OCI-LY7 (cell line): ENCODE measurements around the gene MAOA. TPM values are rescaled to one million over a fixed set of nuclear protein-coding genes. Genes with fewer than 3 reads are reported as not detected.

Experiments used
- BruUV-seq: library from RNA; stranded (reverse); fragments of 400-500 nt; replicated peaks from 2 replicates; lab custom pipeline; 2021; lab: Mats Ljungman, UMichigan
- CTCF ChIA-PET: fragments of 300-600 bp; sonication (Branson Sonifier 250); formaldehyde crosslinking; loops from one replicate; lab custom pipeline; 2022; ENCODE audit warnings: antibody characterized with exemption; ENCODE audit not compliant: unreplicated experiment; lab: Charles Lee
- POLR2A ChIA-PET: fragments of 300-600 bp; sonication (Branson Sonifier 250); formaldehyde crosslinking; loops from one replicate; lab custom pipeline; 2022; ENCODE audit warnings: antibody characterized with exemption; lab: Charles Lee
- DNase-seq: peaks from one replicate; pipeline ENCODE4 v3.0.0-alpha.2; 2015; ENCODE audit warnings: low spot score
- H2AFZ ChIP-seq: fragments of 200-600 bp; sonication (generic), shearing (Covaris generic); 2 replicates; pipeline ENCODE4 v1.6.1; 2014; ENCODE audit warnings: mild to moderate bottlenecking, antibody characterized with exemption, low read length, moderate library complexity
- H3K27ac ChIP-seq: fragments of 200-600 bp; sonication (generic); 2 replicates; pipeline ENCODE4 v1.5.1; 2014; ENCODE audit warnings: mixed run types, low read depth, mild to moderate bottlenecking, moderate library complexity, low read length, inconsistent platforms; ENCODE audit not compliant: poor library complexity, severe bottlenecking
- H3K36me3 ChIP-seq: fragments of 200-600 bp; sonication (generic); 2 replicates; pipeline ENCODE4 v1.6.1; 2014; ENCODE audit warnings: mild to moderate bottlenecking, antibody characterized with exemption, low read length, moderate library complexity, mixed read lengths; ENCODE audit not compliant: insufficient read depth
- H3K4me1 ChIP-seq: fragments of 200-600 bp; sonication (generic); 2 replicates; pipeline ENCODE4 v1.5.1; 2014; ENCODE audit warnings: mild to moderate bottlenecking, low read length; ENCODE audit not compliant: insufficient read depth, poor library complexity, severe bottlenecking
- H3K4me2 ChIP-seq: fragments of 200-600 bp; sonication (generic); 2 replicates; pipeline ENCODE4 v1.6.1; 2014; ENCODE audit warnings: mild to moderate bottlenecking, low read length
- H3K4me3 ChIP-seq: fragments of 200-600 bp; sonication (generic); 2 replicates; pipeline ENCODE4 v1.5.1; 2014; ENCODE audit warnings: mild to moderate bottlenecking, low read depth, low read length; ENCODE audit not compliant: poor library complexity, severe bottlenecking
- H3K79me2 ChIP-seq: fragments of 200-600 bp; sonication (generic); 2 replicates; pipeline ENCODE4 v1.6.1; 2016; ENCODE audit warnings: low read depth, mild to moderate bottlenecking, low read length, moderate library complexity, mixed read lengths; ENCODE audit not compliant: insufficient read depth
- H3K9me2 ChIP-seq: fragments of 200-600 bp; sonication (generic); 2 replicates; pipeline ENCODE4 v1.6.1; 2016; ENCODE audit warnings: mild to moderate bottlenecking, low read length, mixed read lengths; ENCODE audit not compliant: insufficient read depth
- H3K9me3 ChIP-seq: fragments of 200-600 bp; sonication (generic); 2 replicates; pipeline ENCODE4 v1.6.1; 2014; ENCODE audit warnings: mild to moderate bottlenecking, mixed run types, low read length, mixed read lengths
- H4K20me1 ChIP-seq: fragments of 200-600 bp; sonication (generic); 2 replicates; pipeline ENCODE4 v1.6.1; 2014; ENCODE audit warnings: mild to moderate bottlenecking, antibody characterized with exemption, low read length, moderate library complexity, mixed read lengths; ENCODE audit not compliant: insufficient read depth
- EZH2phosphoT487 ChIP-seq: fragments of 200-600 bp; sonication (generic); IDR thresholded peaks from 2 replicates; pipeline ENCODE4 v1.6.1; 2018; ENCODE audit warnings: low read depth, borderline replicate concordance, mild to moderate bottlenecking, mixed run types, antibody characterized with exemption, low read length, moderate library complexity, mixed read lengths
- intact Hi-C: fragments of 100-400 bp; cut with micrococcal nuclease; formaldehyde crosslinking; loops from one replicate; pipeline ENCODE4 v1.10.0; 2022; ENCODE audit not compliant: unreplicated experiment
- total RNA-seq, 2 experiments: library from RNA; depleted of rRNA in 1 of 2; stranded (reverse); fragments of >200 nt in 1 of 2; shearing (Covaris generic) in 1 of 2; gene quantifications; 2 replicates each; pipeline ENCODE4 v1.2.3, GENCODE V29; 2014 to 2022
- TF ChIP-seq, protein P1 (sequence below): fragments of 200-600 bp; sonication (generic); conservative IDR thresholded peaks from 2 replicates; pipeline ENCODE4 v1.5.1; 2014; ENCODE audit warnings: mild to moderate bottlenecking, antibody characterized with exemption, low read length, moderate library complexity, mixed read lengths

Gene MAOA
- total RNA-seq, 2 experiments from 2014 or later = not detected

DNA sequence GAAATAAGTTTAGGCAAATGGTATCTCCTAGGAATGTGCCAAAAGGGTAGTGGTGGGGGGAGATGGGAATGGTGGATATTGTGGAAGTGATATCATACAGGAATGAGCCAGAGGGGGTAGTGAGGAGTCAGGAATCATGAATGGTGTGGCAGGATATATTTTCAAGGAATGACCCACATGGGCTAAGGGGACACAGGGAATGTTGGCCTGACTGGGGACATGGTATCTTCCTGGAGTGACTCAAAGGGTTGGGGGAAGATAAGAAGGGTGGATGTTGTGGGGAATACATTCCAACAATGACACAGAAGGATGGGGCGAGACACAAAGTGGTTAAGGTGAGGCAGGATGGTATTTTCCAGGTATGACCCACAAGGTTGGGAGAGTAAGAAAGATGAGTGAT lies 60.6 kb downstream of the MAOA start:
- intact Hi-C loops = no loop called here
- H3K36me3 ChIP-seq = no peaks in the 10 kb centered on the region
- TF ChIP-seq, protein P1, sequence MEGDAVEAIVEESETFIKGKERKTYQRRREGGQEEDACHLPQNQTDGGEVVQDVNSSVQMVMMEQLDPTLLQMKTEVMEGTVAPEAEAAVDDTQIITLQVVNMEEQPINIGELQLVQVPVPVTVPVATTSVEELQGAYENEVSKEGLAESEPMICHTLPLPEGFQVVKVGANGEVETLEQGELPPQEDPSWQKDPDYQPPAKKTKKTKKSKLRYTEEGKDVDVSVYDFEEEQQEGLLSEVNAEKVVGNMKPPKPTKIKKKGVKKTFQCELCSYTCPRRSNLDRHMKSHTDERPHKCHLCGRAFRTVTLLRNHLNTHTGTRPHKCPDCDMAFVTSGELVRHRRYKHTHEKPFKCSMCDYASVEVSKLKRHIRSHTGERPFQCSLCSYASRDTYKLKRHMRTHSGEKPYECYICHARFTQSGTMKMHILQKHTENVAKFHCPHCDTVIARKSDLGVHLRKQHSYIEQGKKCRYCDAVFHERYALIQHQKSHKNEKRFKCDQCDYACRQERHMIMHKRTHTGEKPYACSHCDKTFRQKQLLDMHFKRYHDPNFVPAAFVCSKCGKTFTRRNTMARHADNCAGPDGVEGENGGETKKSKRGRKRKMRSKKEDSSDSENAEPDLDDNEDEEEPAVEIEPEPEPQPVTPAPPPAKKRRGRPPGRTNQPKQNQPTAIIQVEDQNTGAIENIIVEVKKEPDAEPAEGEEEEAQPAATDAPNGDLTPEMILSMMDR = no peak
- no peak for TF ChIP-seq EZH2phosphoT487
- H3K9me2 ChIP-seq = no peaks in the 10 kb centered on the region
- H3K4me2 ChIP-seq = no peak overlapping the region
- ChIA-PET POLR2A (no interaction called here), CTCF (no interaction called here)
- no peak overlapping the region for H3K27ac ChIP-seq
- DNase-seq = no peak
- H2AFZ ChIP-seq = no peak overlapping the region
- no peaks in the 10 kb centered on the region for H3K9me3 ChIP-seq
- no peaks in the 10 kb centered on the region for H3K4me1 ChIP-seq
- no peaks in the 10 kb centered on the region for H3K79me2 ChIP-seq
- no TSS peak for BruUV-seq
- H4K20me1 ChIP-seq = no peaks in the 10 kb centered on the region
- H3K4me3 ChIP-seq = no peak overlapping the region

DNA sequence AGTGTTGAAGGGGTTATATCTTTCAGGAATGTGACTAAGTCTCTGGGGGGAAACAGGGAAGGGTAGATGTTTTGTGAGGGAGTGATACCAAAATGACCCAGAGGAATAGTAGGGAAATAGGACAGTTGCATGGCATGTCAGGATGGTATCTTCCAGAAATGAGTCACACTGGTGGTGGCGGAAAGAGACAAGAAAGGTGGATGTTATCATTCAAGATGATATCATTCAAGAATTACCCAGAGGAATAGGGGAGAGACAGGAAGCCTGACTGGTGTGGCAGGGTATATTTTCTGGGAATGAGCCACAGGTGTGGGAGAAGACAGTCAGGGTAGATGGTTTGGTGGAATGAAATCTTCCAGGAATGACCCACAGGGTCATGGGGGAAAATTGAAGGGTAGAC lies 61.1 kb downstream of the MAOA start:
- intact Hi-C loops = no loop called here
- Histone ChIP-seq H4K20me1 (no peaks in the 10 kb centered on the region), H3K79me2 (no peaks in the 10 kb centered on the region), H3K4me2 (no peak overlapping the region), H2AFZ (no peak overlapping the region), H3K27ac (no peak overlapping the region), H3K4me3 (no peak overlapping the region), H3K36me3 (no peaks in the 10 kb centered on the region), H3K9me2 (no peaks in the 10 kb centered on the region), H3K9me3 (no peaks in the 10 kb centered on the region), H3K4me1 (no peaks in the 10 kb centered on the region)
- ChIA-PET POLR2A (no interaction called here), CTCF (no interaction called here)
- BruUV-seq = no TSS peak
- no peak for DNase-seq
- no peak for TF ChIP-seq EZH2phosphoT487
- TF ChIP-seq, protein P1 = no peak

DNA sequence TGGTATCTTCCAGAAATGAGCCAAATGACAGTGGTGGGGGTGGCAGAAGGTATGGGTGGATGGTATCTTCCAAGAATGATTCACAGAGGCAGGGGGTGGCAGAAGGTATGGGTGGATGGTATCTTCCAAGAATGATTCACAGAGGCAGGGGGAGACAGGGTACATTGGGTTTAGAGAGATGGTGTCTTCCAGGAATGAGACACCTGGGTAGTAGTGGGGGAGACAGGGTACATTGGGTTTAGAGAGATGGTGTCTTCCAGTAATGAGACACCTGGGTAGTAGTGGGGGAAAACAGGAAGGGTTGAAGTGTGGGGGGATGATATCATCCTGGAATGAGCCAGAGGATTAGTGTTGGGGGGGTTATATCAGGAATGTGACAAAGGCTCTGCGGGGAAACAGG lies 62.0 kb downstream of the MAOA start:
- DNase-seq = no peak
- Histone ChIP-seq H3K79me2 (no peaks in the 10 kb centered on the region), H3K36me3 (no peaks in the 10 kb centered on the region), H3K9me3 (no peaks in the 10 kb centered on the region), H3K27ac (no peak overlapping the region), H3K4me2 (no peak overlapping the region), H3K4me3 (no peak overlapping the region), H3K9me2 (no peaks in the 10 kb centered on the region), H3K4me1 (no peaks in the 10 kb centered on the region), H2AFZ (no peak overlapping the region), H4K20me1 (no peaks in the 10 kb centered on the region)
- ChIA-PET CTCF (no interaction called here), POLR2A (no interaction called here)
- TF ChIP-seq EZH2phosphoT487 = no peak
- TF ChIP-seq, protein P1 = no peak
- no TSS peak for BruUV-seq
- intact Hi-C loops = no loop called here
